Testis (tissue), 3 donors: ENCODE results near the gene CPM. TPM values are rescaled to one million over a fixed set of nuclear protein-coding genes. Genes with fewer than 3 reads are reported as not detected.

Experiments
- DNase-seq: peaks from one replicate; pipeline ENCODE4 v3.0.0-alpha.2; 2019
- H3K27ac ChIP-seq, 2 donors: fragments of 200-600 bp; sonication (generic); one replicate each; pipeline ENCODE4 v1.5.1; 2019
- H3K27me3 ChIP-seq: fragments of 200-600 bp; sonication (generic); one replicate; pipeline ENCODE4 v1.5.1; 2019
- H3K36me3 ChIP-seq: fragments of 200-600 bp; sonication (generic); one replicate; pipeline ENCODE4 v1.5.1; 2017; ENCODE audit warnings: low read depth; ENCODE audit errors: missing control alignments
- H3K4me1 ChIP-seq: fragments of 200-600 bp; sonication (generic); one replicate; pipeline ENCODE4 v1.5.1; 2019
- H3K4me3 ChIP-seq, 2 donors: fragments of 200-600 bp; sonication (generic); one replicate each; pipeline ENCODE4 v1.5.1; 2017 to 2019
- H3K9me3 ChIP-seq: fragments of 200-600 bp; sonication (generic); one replicate; pipeline ENCODE4 v1.5.1; 2017
- POLR2A ChIP-seq: fragments of 450-650 bp; IDR thresholded peaks from one replicate; pipeline ENCODE4 v1.6.1; 2017; ENCODE audit warnings: antibody characterized with exemption, mild to moderate bottlenecking, moderate library complexity
- WGBS, 2 donors: methylation state at CpG; one replicate each; pipeline ENCODE4 v1.1.5; 2018; 5-methylcytosine and 5-hydroxymethylcytosine counted together
- intact Hi-C: fragments of 100-400 bp; cut with DNase I; formaldehyde crosslinking; loops from one replicate; pipeline ENCODE4 v1.15.1; 2023; ENCODE audit warnings: low total_unique reads
- polyA plus RNA-seq: library from polyadenylated mRNA; stranded (reverse); fragments of 350-450 nt; fragmentation: Illumina TruSeq; extraction: RNeasy Lipid Tissue Mini Kit (QIAGEN cat#74804); gene quantifications from one replicate; pipeline ENCODE4 v1.2.3, GENCODE V29; 2014; ENCODE audit warnings: low read depth, low replicate concordance; ENCODE audit not compliant: insufficient read depth
- total RNA-seq, 2 donors: library from RNA; depleted of rRNA; stranded (reverse); fragments of >200 nt; gene quantifications; one replicate each; pipeline ENCODE4 v1.2.3, GENCODE V29; 2016
- TF ChIP-seq, protein P1 (sequence below), 3 experiments: fragments of 450-650 bp in 2 of 3; fragments of 200-600 bp in 1 of 3; sonication (generic) in 1 of 3; IDR thresholded peaks; one replicate each; pipeline ENCODE4 v1.5.1; 2016 to 2019; ENCODE audit warnings: antibody characterized with exemption in 3 of 3, mild to moderate bottlenecking in 2 of 3, moderate library complexity in 1 of 3

Gene CPM
- total and polyA plus RNA-seq, 3 donors from 2014 or later: 9.3 to 38.0 (median 22.5) TPM

DNA sequence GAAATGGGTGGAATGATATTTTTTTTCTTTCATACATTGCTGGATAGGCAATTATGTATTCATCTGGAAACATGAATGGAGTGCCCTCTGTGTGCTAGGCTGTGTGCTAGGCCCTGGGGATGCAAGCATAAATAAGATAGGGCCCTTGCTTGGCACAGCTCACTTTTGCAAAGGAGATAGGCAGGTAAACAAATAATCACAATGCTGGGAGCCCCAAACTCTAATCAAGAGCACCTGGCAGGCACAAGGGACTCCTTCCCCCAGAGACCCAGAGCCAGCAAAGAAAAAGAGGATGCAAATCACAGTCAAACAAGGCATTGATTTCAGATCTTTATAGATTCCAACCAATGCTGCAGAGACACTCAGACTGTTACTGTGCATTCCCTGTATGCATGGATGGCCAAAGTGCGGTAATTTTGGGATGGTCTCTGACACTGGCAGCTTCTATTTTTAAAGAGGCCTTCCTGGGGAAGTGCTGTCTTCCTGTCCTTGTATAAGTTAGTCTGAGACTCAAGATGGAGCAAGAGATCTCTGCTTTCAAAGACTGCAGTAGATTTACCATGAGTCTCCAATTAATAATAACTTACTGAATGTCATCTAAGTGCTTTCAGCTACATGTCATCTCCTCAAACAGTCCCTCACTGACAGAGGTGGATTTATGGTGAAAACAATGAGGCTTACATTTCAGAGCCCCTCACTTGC lies 45.1 kb upstream of the CPM start:
- H3K36me3 ChIP-seq: no peaks in the 10 kb centered on the region
- H3K4me1 ChIP-seq: peaks cover 12% of the 10 kb centered on the region
- intact Hi-C loops: no loop called here
- DNase-seq: no peak
- no peak overlapping the region for H3K4me3 ChIP-seq
- TF ChIP-seq, protein P1, sequence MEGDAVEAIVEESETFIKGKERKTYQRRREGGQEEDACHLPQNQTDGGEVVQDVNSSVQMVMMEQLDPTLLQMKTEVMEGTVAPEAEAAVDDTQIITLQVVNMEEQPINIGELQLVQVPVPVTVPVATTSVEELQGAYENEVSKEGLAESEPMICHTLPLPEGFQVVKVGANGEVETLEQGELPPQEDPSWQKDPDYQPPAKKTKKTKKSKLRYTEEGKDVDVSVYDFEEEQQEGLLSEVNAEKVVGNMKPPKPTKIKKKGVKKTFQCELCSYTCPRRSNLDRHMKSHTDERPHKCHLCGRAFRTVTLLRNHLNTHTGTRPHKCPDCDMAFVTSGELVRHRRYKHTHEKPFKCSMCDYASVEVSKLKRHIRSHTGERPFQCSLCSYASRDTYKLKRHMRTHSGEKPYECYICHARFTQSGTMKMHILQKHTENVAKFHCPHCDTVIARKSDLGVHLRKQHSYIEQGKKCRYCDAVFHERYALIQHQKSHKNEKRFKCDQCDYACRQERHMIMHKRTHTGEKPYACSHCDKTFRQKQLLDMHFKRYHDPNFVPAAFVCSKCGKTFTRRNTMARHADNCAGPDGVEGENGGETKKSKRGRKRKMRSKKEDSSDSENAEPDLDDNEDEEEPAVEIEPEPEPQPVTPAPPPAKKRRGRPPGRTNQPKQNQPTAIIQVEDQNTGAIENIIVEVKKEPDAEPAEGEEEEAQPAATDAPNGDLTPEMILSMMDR (IDR thresholded peaks at IDR 0.05): no peak
- no peak for TF ChIP-seq POLR2A
- H3K27me3 ChIP-seq: no peaks in the 10 kb centered on the region
- H3K9me3 ChIP-seq: no peaks in the 10 kb centered on the region
- 30 to 63% methylated on average over 1 of the region's 1 CpG for WGBS, 2 donors
- H3K27ac ChIP-seq: no peak overlapping the region

DNA sequence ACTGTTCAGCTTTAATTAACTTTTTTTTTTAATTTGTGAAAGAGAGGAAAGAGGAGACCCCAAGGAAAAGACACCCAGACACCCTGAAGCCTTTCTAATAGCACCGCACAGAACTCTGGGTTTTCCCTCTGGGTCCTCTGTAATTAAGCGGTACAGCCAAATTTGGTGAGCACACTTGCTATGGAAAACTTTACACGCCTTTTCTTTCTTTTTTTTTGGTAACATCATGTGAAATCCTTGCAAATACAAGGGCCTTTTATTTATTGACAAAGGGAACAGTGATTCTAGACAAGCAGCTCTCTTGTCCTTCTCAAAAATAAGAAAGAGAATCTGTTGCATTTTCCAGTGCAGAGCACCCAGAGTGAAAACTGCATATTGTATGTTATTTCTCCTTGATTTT lies 44.4 kb upstream of the CPM start:
- 49 to 50% methylated on average over 3 of the region's 3 CpGs for WGBS, 2 donors
- Histone ChIP-seq H3K4me3 (no peak overlapping the region), H3K27ac (no peak overlapping the region), H3K27me3 (no peaks in the 10 kb centered on the region), H3K9me3 (no peaks in the 10 kb centered on the region), H3K4me1 (peaks cover 12% of the 10 kb centered on the region), H3K36me3 (no peaks in the 10 kb centered on the region)
- TF ChIP-seq, protein P1 (IDR thresholded peaks at IDR 0.05): no peak
- no peak for TF ChIP-seq POLR2A
- intact Hi-C loops: no loop called here
- no peak for DNase-seq

DNA sequence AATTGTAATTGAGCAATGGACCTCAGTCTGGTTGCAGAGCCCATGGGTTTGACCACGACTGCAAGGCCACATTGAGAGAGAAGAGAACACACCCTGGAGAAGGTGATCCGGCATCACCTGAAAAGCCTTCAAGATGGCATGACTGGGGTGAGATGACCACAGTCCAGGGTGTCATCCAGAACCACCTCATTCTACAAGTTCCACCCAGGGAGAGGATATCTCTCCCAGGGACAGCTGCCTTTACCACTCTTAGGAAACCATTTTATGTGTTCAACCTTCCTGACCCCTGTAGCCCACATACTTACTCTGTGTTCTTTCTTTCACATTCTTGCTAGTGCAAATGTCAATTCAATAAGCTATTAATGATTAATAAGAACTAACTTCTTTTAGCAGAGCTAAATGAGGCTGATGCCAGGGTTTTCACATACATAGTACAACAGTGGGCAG lies 43.4 kb upstream of the CPM start:
- H3K27ac ChIP-seq: no peak overlapping the region
- intact Hi-C loops: no loop called here
- H3K4me3 ChIP-seq: no peak overlapping the region
- 84 to 96% methylated on average over 2 of the region's 2 CpGs for WGBS, 2 donors
- no peak for TF ChIP-seq POLR2A
- TF ChIP-seq, protein P1 (IDR thresholded peaks at IDR 0.05): no peak
- H3K36me3 ChIP-seq: no peaks in the 10 kb centered on the region
- no peak for DNase-seq
- no peaks in the 10 kb centered on the region for H3K9me3 ChIP-seq
- H3K27me3 ChIP-seq: no peaks in the 10 kb centered on the region
- H3K4me1 ChIP-seq: peaks cover 12% of the 10 kb centered on the region

DNA sequence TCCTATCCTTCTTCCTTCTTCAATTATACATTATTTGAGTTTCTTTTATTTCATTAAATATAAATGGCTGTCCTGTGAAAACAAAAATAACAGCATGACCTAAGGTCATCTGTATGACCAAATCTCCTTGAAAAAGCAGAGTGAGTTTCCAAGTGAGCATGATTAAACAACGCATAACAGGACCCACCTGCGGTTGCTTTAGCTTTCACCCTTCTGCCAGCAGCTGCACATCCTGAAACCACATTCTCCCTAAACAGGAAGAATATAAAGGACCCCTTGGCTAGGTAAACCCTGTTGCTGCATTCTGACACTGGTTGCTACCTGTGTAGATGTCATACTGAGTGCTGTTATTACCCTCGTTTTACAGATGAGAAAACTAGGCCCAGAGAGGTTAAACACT lies 42.8 kb upstream of the CPM start:
- Histone ChIP-seq H3K36me3 (no peaks in the 10 kb centered on the region), H3K27me3 (no peaks in the 10 kb centered on the region), H3K9me3 (no peaks in the 10 kb centered on the region), H3K27ac (no peak overlapping the region), H3K4me3 (no peak overlapping the region), H3K4me1 (peaks cover 12% of the 10 kb centered on the region)
- TF ChIP-seq, protein P1 (IDR thresholded peaks at IDR 0.05): no peak
- TF ChIP-seq POLR2A: no peak
- intact Hi-C loops: no loop called here
- no peak for DNase-seq
- WGBS, 2 donors: 74 to 82% methylated on average over 3 of the region's 3 CpGs

DNA sequence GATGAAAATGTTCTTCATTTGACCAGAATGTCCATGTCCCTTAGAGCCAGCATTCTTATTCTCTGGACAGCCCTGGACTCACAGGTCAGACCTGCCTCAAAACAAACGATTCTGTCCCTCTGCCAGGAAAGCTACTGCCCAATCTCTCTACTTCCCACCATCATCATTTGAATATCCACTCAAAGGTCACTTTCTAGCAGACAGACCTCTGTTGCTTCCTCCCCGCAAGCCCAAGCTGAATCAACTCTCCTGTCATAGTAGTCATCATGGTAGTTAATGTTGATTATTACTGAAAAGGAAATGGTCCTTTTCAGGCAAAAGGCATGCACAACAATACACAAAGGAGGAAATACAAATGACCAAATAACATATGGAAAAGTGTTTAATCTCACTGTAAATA lies 39.6 kb upstream of the CPM start:
- no peaks in the 10 kb centered on the region for H3K27me3 ChIP-seq
- no peak for DNase-seq
- H3K4me1 ChIP-seq: peaks cover 6% of the 10 kb centered on the region
- no peaks in the 10 kb centered on the region for H3K36me3 ChIP-seq
- H3K27ac ChIP-seq: no peak overlapping the region
- 44 to 61% methylated on average over 2 of the region's 2 CpGs for WGBS, 2 donors
- H3K4me3 ChIP-seq: no peak overlapping the region
- no peaks in the 10 kb centered on the region for H3K9me3 ChIP-seq
- intact Hi-C loops: no loop called here
- no peak for TF ChIP-seq POLR2A
- TF ChIP-seq, protein P1 (IDR thresholded peaks at IDR 0.05): no peak
